Measurements from ENCODE around the gene RHBDD1. TPM values are rescaled to one million over a fixed set of nuclear protein-coding genes. Genes with fewer than 3 reads are reported as not detected.

The RHBDD1 gene
- total RNA-seq, 1 donor from 2014 or later = 31.3 TPM

GRCh38 chr2:226915846-226916360, 80.0 kb downstream of the RHBDD1 start:
- Histone ChIP-seq H3K79me2 (ENCODE audit: insufficient read depth, low read length) (no peaks in the 10 kb centered on the region), H3K9ac (ENCODE audit: low read length) (no peak overlapping the region), H2AFZ (ENCODE audit: low read depth, low read length) (no peak overlapping the region), H4K20me1 (ENCODE audit: insufficient read depth, low read length) (no peaks in the 10 kb centered on the region), H3K27ac (ENCODE audit: low read depth, low read length) (no peak overlapping the region), H3K9me3 (ENCODE audit: insufficient read depth, low read depth, low read length) (no peaks in the 10 kb centered on the region), H3K4me3 (ENCODE audit: insufficient read depth, low read depth, low read length) (no peak overlapping the region), H3K4me1 (ENCODE audit: insufficient read depth, low read length) (no peaks in the 10 kb centered on the region), H3K4me2 (ENCODE audit: low read length) (no peak overlapping the region), H3K27me3 (ENCODE audit: insufficient read depth, low read length) (no peaks in the 10 kb centered on the region), H3K36me3 (ENCODE audit: insufficient read depth, low read length) (no peaks in the 10 kb centered on the region)
- Mint-ChIP-seq H3K4me1 (ENCODE audit: low read depth, unreplicated experiment) (peaks cover 5% of the 10 kb centered on the region), H3K9me3 (ENCODE audit: unreplicated experiment) (peaks cover 2% of the 10 kb centered on the region), H3K27ac (ENCODE audit: unreplicated experiment) (no peak overlapping the region), H3K36me3 (ENCODE audit: low read depth, unreplicated experiment) (no peaks in the 10 kb centered on the region), H3K27me3 (ENCODE audit: low read depth, unreplicated experiment) (no peaks in the 10 kb centered on the region), H3K4me3 (ENCODE audit: unreplicated experiment) (no peak overlapping the region)
- no peak for TF ChIP-seq CTCF (IDR thresholded peaks at IDR 0.05; ENCODE audit: insufficient read depth, low read depth, low read length)
- no peak for TF ChIP-seq EZH2 (IDR thresholded peaks at IDR 0.05; ENCODE audit: insufficient read depth, low read length)
- no peak for FAIRE-seq
- peak; percentile 62 for DNase-seq (ENCODE audit: low read depth)

GRCh38 chr2:226916669-226917068, 80.8 kb downstream of the RHBDD1 start:
- H3K9me3 Mint-ChIP-seq (ENCODE audit: unreplicated experiment) = peaks cover 2% of the 10 kb centered on the region
- FAIRE-seq (no peak), DNase-seq (ENCODE audit: low read depth) (no peak)
- no peak for TF ChIP-seq EZH2 (IDR thresholded peaks at IDR 0.05; ENCODE audit: insufficient read depth, low read length)
- no peak for TF ChIP-seq CTCF (IDR thresholded peaks at IDR 0.05; ENCODE audit: insufficient read depth, low read depth, low read length)
- H3K27ac Mint-ChIP-seq (ENCODE audit: unreplicated experiment) = no peak overlapping the region
- no peaks in the 10 kb centered on the region for H3K36me3 Mint-ChIP-seq (ENCODE audit: low read depth, unreplicated experiment)
- no peaks in the 10 kb centered on the region for H3K4me1 ChIP-seq (ENCODE audit: insufficient read depth, low read length)
- H3K27ac ChIP-seq (ENCODE audit: low read depth, low read length) = no peak overlapping the region
- no peaks in the 10 kb centered on the region for H3K9me3 ChIP-seq (ENCODE audit: insufficient read depth, low read depth, low read length)
- no peaks in the 10 kb centered on the region for H3K36me3 ChIP-seq (ENCODE audit: insufficient read depth, low read length)
- H3K27me3 ChIP-seq (ENCODE audit: insufficient read depth, low read length) = no peaks in the 10 kb centered on the region
- H3K27me3 Mint-ChIP-seq (ENCODE audit: low read depth, unreplicated experiment) = no peaks in the 10 kb centered on the region
- H3K4me2 ChIP-seq (ENCODE audit: low read length) = no peak overlapping the region
- H3K4me1 Mint-ChIP-seq (ENCODE audit: low read depth, unreplicated experiment) = peaks cover 5% of the 10 kb centered on the region
- no peak overlapping the region for H2AFZ ChIP-seq (ENCODE audit: low read depth, low read length)
- H4K20me1 ChIP-seq (ENCODE audit: insufficient read depth, low read length) = no peaks in the 10 kb centered on the region
- H3K79me2 ChIP-seq (ENCODE audit: insufficient read depth, low read length) = no peaks in the 10 kb centered on the region
- H3K9ac ChIP-seq (ENCODE audit: low read length) = no peak overlapping the region
- H3K4me3 ChIP-seq (ENCODE audit: insufficient read depth, low read depth, low read length) = no peak overlapping the region
- no peak overlapping the region for H3K4me3 Mint-ChIP-seq (ENCODE audit: unreplicated experiment)

GRCh38 chr2:226932443-226932842, 96.6 kb downstream of the RHBDD1 start:
- H4K20me1 ChIP-seq (ENCODE audit: insufficient read depth, low read length) = no peaks in the 10 kb centered on the region
- TF ChIP-seq EZH2 (IDR thresholded peaks at IDR 0.05; ENCODE audit: insufficient read depth, low read length) (no peak), CTCF (IDR thresholded peaks at IDR 0.05; ENCODE audit: insufficient read depth, low read depth, low read length) (no peak)
- no peaks in the 10 kb centered on the region for H3K36me3 ChIP-seq (ENCODE audit: insufficient read depth, low read length)
- H3K27ac ChIP-seq (ENCODE audit: low read depth, low read length) = no peak overlapping the region
- no peaks in the 10 kb centered on the region for H3K36me3 Mint-ChIP-seq (ENCODE audit: low read depth, unreplicated experiment)
- no peak overlapping the region for H3K9ac ChIP-seq (ENCODE audit: low read length)
- peaks cover 2% of the 10 kb centered on the region for H3K9me3 Mint-ChIP-seq (ENCODE audit: unreplicated experiment)
- no peak for DNase-seq (ENCODE audit: low read depth)
- no peaks in the 10 kb centered on the region for H3K79me2 ChIP-seq (ENCODE audit: insufficient read depth, low read length)
- no peaks in the 10 kb centered on the region for H3K27me3 Mint-ChIP-seq (ENCODE audit: low read depth, unreplicated experiment)
- H3K27me3 ChIP-seq (ENCODE audit: insufficient read depth, low read length) = no peaks in the 10 kb centered on the region
- H3K4me1 Mint-ChIP-seq (ENCODE audit: low read depth, unreplicated experiment) = no peaks in the 10 kb centered on the region
- H2AFZ ChIP-seq (ENCODE audit: low read depth, low read length) = no peak overlapping the region
- H3K4me3 Mint-ChIP-seq (ENCODE audit: unreplicated experiment) = no peak overlapping the region
- H3K4me1 ChIP-seq (ENCODE audit: insufficient read depth, low read length) = no peaks in the 10 kb centered on the region
- H3K4me3 ChIP-seq (ENCODE audit: insufficient read depth, low read depth, low read length) = no peak overlapping the region
- H3K27ac Mint-ChIP-seq (ENCODE audit: unreplicated experiment) = no peak overlapping the region
- no peak for FAIRE-seq
- no peaks in the 10 kb centered on the region for H3K9me3 ChIP-seq (ENCODE audit: insufficient read depth, low read depth, low read length)
- no peak overlapping the region for H3K4me2 ChIP-seq (ENCODE audit: low read length)
